GM18526 (cell line): Measurements from ENCODE around the gene LOC128125822.

Source experiments
- POLR2A ChIP-seq: IDR thresholded peaks from 3 replicates; pipeline ENCODE4 v1.6.1; 2011; ENCODE audit not compliant: insufficient read length; ENCODE audit errors: extremely low read depth

Gene LOC128125822

GRCh38 chr6:63597141-63598048 lies 25.1 kb downstream of the LOC128125822 start:
- TF ChIP-seq POLR2A = no peak

- TF ChIP-seq POLR2A = no peak
Observed at GRCh38 chr6:63598049-63599036, 26.1 kb downstream of the LOC128125822 start.

GRCh38 chr6:63599243-63599642 lies 27.0 kb downstream of the LOC128125822 start:
- no peak for TF ChIP-seq POLR2A

GRCh38 chr6:63600136-63600535 lies 27.9 kb downstream of the LOC128125822 start:
- TF ChIP-seq POLR2A = no peak

- no peak for TF ChIP-seq POLR2A
Observed at GRCh38 chr6:63609231-63609630, 37.0 kb downstream of the LOC128125822 start.

- no peak for TF ChIP-seq POLR2A
Observed at GRCh38 chr6:63610944-63611343, 38.7 kb downstream of the LOC128125822 start.

GRCh38 chr6:63611560-63611959 lies 39.3 kb downstream of the LOC128125822 start:
- TF ChIP-seq POLR2A = no peak

- no peak for TF ChIP-seq POLR2A
Observed at GRCh38 chr6:63615590-63615989, 43.3 kb downstream of the LOC128125822 start.
